D721Med (cell line): ENCODE measurements around the gene IMMP2L.

Source experiments
- DNase-seq: peaks from one replicate; pipeline ENCODE4 v3.0.0; 2011; ENCODE audit warnings: low spot score; ENCODE audit not compliant: insufficient read length
- FAIRE-seq: peaks from 2 replicates; lab custom pipeline; 2011; peaks lifted over from hg19 to GRCh38; lab: Jason Lieb, UNC
- TF ChIP-seq, protein P1 (sequence below): IDR thresholded peaks from 2 replicates; pipeline ENCODE4 v1.5.1; 2012; ENCODE audit warnings: mild to moderate bottlenecking, control low read depth; ENCODE audit not compliant: insufficient read depth; ENCODE audit errors: missing control alignments

The IMMP2L gene

GRCh38 chr7:110975486-110975885 lies 586.8 kb downstream of the IMMP2L start:
- DNase-seq (no peak), FAIRE-seq (no peak)
- TF ChIP-seq, protein P1, sequence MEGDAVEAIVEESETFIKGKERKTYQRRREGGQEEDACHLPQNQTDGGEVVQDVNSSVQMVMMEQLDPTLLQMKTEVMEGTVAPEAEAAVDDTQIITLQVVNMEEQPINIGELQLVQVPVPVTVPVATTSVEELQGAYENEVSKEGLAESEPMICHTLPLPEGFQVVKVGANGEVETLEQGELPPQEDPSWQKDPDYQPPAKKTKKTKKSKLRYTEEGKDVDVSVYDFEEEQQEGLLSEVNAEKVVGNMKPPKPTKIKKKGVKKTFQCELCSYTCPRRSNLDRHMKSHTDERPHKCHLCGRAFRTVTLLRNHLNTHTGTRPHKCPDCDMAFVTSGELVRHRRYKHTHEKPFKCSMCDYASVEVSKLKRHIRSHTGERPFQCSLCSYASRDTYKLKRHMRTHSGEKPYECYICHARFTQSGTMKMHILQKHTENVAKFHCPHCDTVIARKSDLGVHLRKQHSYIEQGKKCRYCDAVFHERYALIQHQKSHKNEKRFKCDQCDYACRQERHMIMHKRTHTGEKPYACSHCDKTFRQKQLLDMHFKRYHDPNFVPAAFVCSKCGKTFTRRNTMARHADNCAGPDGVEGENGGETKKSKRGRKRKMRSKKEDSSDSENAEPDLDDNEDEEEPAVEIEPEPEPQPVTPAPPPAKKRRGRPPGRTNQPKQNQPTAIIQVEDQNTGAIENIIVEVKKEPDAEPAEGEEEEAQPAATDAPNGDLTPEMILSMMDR, result no peak

DNA sequence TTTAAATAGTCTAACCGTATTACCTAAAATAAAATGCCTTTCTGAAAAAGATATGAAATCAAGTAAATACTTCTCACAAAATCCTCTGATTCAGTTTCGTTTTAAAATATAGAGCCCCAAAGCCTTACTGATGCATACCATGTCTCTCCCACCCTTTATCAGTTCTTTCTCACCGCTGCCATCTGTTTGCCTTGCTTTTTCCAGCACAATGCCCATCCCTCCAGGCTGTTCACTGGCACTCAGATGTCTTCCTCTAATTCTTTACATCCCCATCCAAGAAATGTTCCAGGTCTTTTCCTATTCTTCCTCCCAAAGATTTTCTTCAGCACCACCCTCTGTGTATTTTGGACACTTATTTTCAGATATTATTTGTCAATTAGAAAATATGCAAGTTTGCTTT lies 587.9 kb downstream of the IMMP2L start:
- no peak for DNase-seq
- no peak for FAIRE-seq
- TF ChIP-seq, protein P1, result no peak

DNA sequence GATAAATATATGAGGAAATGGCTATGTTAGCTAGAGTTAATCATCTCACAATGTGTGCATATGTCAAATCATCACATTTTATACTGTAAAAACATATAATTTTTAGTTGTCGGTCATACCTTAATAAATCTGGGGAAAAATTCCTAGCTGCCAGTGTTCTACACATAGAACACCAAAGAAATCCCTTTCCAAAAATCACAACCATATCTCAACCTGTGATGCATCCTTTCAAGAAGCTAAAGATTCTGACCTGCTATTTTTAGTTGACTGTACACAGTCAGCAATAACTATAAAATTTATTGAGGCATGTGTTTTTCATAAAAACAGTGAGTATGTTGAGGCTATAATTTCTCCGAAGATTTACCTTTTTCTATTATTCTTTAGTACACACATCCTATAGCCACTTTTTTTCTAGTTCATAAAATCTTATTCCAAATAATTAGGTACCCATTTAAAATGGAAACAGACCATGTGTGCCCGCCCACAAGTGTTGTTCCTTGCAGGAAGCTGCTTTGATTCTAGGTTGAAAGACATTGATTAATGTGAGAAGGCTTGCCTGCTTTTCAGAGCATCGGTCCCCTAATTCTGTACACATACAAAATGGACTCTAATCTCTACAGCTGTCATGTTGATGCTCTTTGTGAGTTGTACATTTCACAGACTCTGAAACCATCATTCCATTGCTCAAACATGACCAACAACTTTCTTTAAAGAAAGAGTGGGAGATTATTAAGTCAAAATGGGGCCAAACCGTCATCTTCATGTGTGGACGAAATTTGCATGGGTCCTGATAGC lies 588.9 kb downstream of the IMMP2L start:
- TF ChIP-seq, protein P1, result no peak
- no peak for FAIRE-seq
- no peak for DNase-seq

DNA sequence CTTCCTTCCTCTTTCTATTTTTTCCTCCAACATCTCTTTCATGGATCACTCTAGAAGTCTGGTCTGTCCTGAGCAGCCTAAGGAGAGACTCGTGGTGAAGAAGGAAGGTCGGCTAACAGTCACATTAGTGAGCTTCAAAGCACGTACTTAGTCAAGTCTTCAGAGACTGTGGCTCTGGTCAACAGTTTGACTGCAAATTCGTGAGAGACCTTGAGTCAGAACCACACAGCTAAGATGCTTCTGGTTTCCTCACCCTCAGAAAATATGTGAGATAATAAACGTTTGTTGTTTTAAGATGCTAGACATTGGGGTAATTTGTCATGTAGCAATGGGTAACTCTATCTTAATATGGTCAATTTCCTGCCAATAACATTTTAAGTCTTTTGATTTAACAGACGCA lies 597.5 kb downstream of the IMMP2L start:
- no peak for DNase-seq
- no peak for FAIRE-seq
- TF ChIP-seq, protein P1, result no peak

GRCh38 chr7:110962826-110963225 lies 599.5 kb downstream of the IMMP2L start:
- TF ChIP-seq, protein P1, result no peak
- FAIRE-seq (no peak), DNase-seq (no peak)

- FAIRE-seq, result no peak
- TF ChIP-seq, protein P1, result no peak
- no peak for DNase-seq
Observed at GRCh38 chr7:110962374-110962773, 599.9 kb downstream of the IMMP2L start.

DNA sequence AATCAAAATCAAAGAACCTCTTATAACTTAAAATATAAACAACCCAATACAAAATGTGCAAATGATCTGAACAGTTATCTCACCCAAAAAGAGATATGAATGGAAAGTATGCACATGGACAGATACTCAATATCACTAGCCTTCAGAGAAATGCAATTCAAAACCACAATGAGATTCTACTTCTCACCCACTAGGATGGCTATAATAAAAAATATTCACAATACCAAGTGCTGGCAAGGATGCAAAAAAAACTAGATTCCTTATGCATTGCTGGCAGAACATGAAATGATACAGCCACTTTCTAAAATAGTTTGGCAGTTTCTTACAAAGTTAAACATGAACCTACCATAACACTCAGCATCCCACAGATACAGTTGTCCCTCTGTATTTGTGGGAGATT lies 601.5 kb downstream of the IMMP2L start:
- no peak for DNase-seq
- TF ChIP-seq, protein P1, result no peak
- no peak for FAIRE-seq
